Stomach (tissue), 4 donors: ENCODE data around the gene DEFB132.

Source experiments
- CTCF ChIP-seq, 7 experiments: fragments of 450-650 bp in 4 of 7; fragments of 200-600 bp in 3 of 7; sonication (generic) in 3 of 7; IDR thresholded peaks; one replicate each; pipeline ENCODE4 v1.5.1; 2016 to 2019; ENCODE audit warnings: antibody characterized with exemption in 7 of 7, control low read depth in 2 of 7, mild to moderate bottlenecking in 1 of 7
- POLR2A ChIP-seq, 4 donors: fragments of 450-650 bp; IDR thresholded peaks; one replicate each; pipeline ENCODE4 v1.6.1; 2016; ENCODE audit warnings: antibody characterized with exemption in 4 of 4, control low read depth in 2 of 4, mild to moderate bottlenecking in 1 of 4, moderate library complexity in 1 of 4

- no peak for TF ChIP-seq CTCF (IDR thresholded peaks at IDR 0.05)
- TF ChIP-seq POLR2A (IDR thresholded peaks at IDR 0.05): no peak
Measured at GRCh38 chr20:284172-284571, 26.6 kb downstream of the DEFB132 start.
